IMR-90 (cell line): Measurements from ENCODE around the gene MEGF9. TPM values are rescaled to one million over a fixed set of nuclear protein-coding genes. Genes with fewer than 3 reads are reported as not detected.

Experiments
- ATAC-seq: fragments of 200-7000 bp; cut with Tn5 transposase; 2 replicates; pipeline ENCODE4 v1.9.1; 2020; ENCODE audit warnings: low read depth, mild to moderate bottlenecking, moderate library complexity
- BruUV-seq: library from RNA; stranded (reverse); fragments of 400-500 nt; replicated peaks from 2 replicates; lab custom pipeline; 2021; lab: Mats Ljungman, UMichigan
- CTCF ChIA-PET: fragments of 300-600 bp; formaldehyde crosslinking; extraction: SDS; loops from one replicate; lab custom pipeline; 2021; ENCODE audit warnings: antibody characterized with exemption; lab: Yijun Ruan, JAX
- POLR2A ChIA-PET: fragments of 300-600 bp; sonication (Branson Sonifier 250); formaldehyde crosslinking; loops from one replicate; lab custom pipeline; 2022; ENCODE audit warnings: antibody characterized with exemption; ENCODE audit not compliant: unreplicated experiment; lab: Charles Lee
- DNase-seq: peaks from one replicate; pipeline ENCODE4 v3.0.0; 2013
- H2AFZ ChIP-seq: replicated peaks from 2 replicates; pipeline ENCODE3; 2013; ENCODE audit warnings: low read length, mild to moderate bottlenecking; ENCODE audit not compliant: poor library complexity
- H2AK5ac ChIP-seq: 2 replicates; pipeline ENCODE4 v1.6.1; 2013; ENCODE audit warnings: low read depth, low read length, inconsistent platforms
- H2AK9ac ChIP-seq: replicated peaks from 2 replicates; pipeline ENCODE3; 2013; ENCODE audit warnings: mild to moderate bottlenecking, low read depth, low read length, moderate library complexity; ENCODE audit not compliant: poor library complexity
- H2BK120ac ChIP-seq: 2 replicates; pipeline ENCODE4 v1.6.1; 2013; ENCODE audit warnings: low read depth, low read length, inconsistent platforms
- H2BK15ac ChIP-seq: 3 replicates; pipeline ENCODE4 v1.6.1; 2013; ENCODE audit warnings: low read depth, low read length, inconsistent platforms
- H2BK20ac ChIP-seq: 2 replicates; pipeline ENCODE4 v1.6.1; 2013; ENCODE audit warnings: low read depth, mild to moderate bottlenecking, inconsistent platforms, low read length, moderate library complexity
- H2BK5ac ChIP-seq: 2 replicates; pipeline ENCODE4 v1.6.1; 2013; ENCODE audit warnings: mild to moderate bottlenecking, low read depth, low read length, inconsistent platforms; ENCODE audit not compliant: poor library complexity, severe bottlenecking
- H3K14ac ChIP-seq: replicated peaks from 2 replicates; pipeline ENCODE4 v1.6.1; 2013; ENCODE audit warnings: low read depth, low read length, inconsistent platforms
- H3K18ac ChIP-seq: 2 replicates; pipeline ENCODE4 v1.6.1; 2013; ENCODE audit warnings: low read depth, low read length, control low read depth
- H3K23ac ChIP-seq: 2 replicates; pipeline ENCODE4 v1.6.1; 2013; ENCODE audit warnings: low read depth, low read length, inconsistent platforms
- H3K27ac ChIP-seq: 2 replicates; pipeline ENCODE4 v1.5.1; 2013; ENCODE audit warnings: mild to moderate bottlenecking, control low read depth, low read length; ENCODE audit not compliant: insufficient read depth
- H3K27me3 ChIP-seq: 2 replicates; pipeline ENCODE4 v1.6.1; 2013; ENCODE audit warnings: low read length; ENCODE audit not compliant: control insufficient read depth, insufficient read depth
- H3K36me3 ChIP-seq: 2 replicates; pipeline ENCODE4 v1.6.1; 2013; ENCODE audit warnings: low read length, mixed read lengths; ENCODE audit not compliant: control insufficient read depth, insufficient read depth
- H3K4ac ChIP-seq: 2 replicates; pipeline ENCODE4 v1.6.1; 2013; ENCODE audit warnings: low read depth, low read length, inconsistent platforms
- H3K4me1 ChIP-seq: 2 replicates; pipeline ENCODE4 v1.6.1; 2013; ENCODE audit warnings: low read length, mixed read lengths; ENCODE audit not compliant: control insufficient read depth, insufficient read depth
- H3K4me2 ChIP-seq: 2 replicates; pipeline ENCODE4 v1.6.1; 2013; ENCODE audit warnings: low read depth, mild to moderate bottlenecking, control low read depth, low read length, moderate library complexity
- H3K4me3 ChIP-seq: 2 replicates; pipeline ENCODE4 v1.5.1; 2013; ENCODE audit warnings: low read depth, mild to moderate bottlenecking, control low read depth, low read length, moderate library complexity; ENCODE audit not compliant: insufficient read depth
- H3K56ac ChIP-seq: 2 replicates; pipeline ENCODE4 v1.6.1; 2013; ENCODE audit warnings: low read length, inconsistent platforms; ENCODE audit not compliant: insufficient read depth; ENCODE audit errors: extremely low read depth
- H3K79me1 ChIP-seq, 2 experiments: 2 replicates each; pipeline ENCODE4 v1.6.1; 2013; ENCODE audit warnings: low read length in 2 of 2, inconsistent platforms in 1 of 2, low read depth in 1 of 2
- H3K9ac ChIP-seq: 2 replicates; pipeline ENCODE4 v1.6.1; 2013; ENCODE audit warnings: low read depth, low read length, control low read depth
- H3K9me1 ChIP-seq: 2 replicates; pipeline ENCODE4 v1.6.1; 2013; ENCODE audit warnings: low read length, inconsistent platforms; ENCODE audit not compliant: insufficient read depth
- H3K9me3 ChIP-seq: 2 replicates; pipeline ENCODE4 v1.6.1; 2013; ENCODE audit warnings: low read length; ENCODE audit not compliant: control insufficient read depth, insufficient read depth
- H4K20me1 ChIP-seq: 2 replicates; pipeline ENCODE4 v1.6.1; 2013; ENCODE audit warnings: low read length, inconsistent platforms; ENCODE audit not compliant: insufficient read depth
- H4K5ac ChIP-seq: 2 replicates; pipeline ENCODE4 v1.6.1; 2013; ENCODE audit warnings: mild to moderate bottlenecking, low read depth, low read length, control low read depth
- H4K8ac ChIP-seq, 2 experiments: 2 replicates each; pipeline ENCODE4 v1.6.1; 2013; ENCODE audit warnings: low read depth in 2 of 2, low read length in 2 of 2, control low read depth in 1 of 2, inconsistent platforms in 1 of 2
- H4K91ac ChIP-seq: 2 replicates; pipeline ENCODE4 v1.6.1; 2013; ENCODE audit warnings: low read depth, low read length, inconsistent platforms; ENCODE audit not compliant: insufficient read depth
- CHD1 ChIP-seq: IDR thresholded peaks from 2 replicates; pipeline ENCODE4 v1.6.1; 2012; ENCODE audit warnings: low read depth, low read length, improper control_type of control experiment
- MAZ ChIP-seq: IDR thresholded peaks from 2 replicates; pipeline ENCODE4 v1.6.1; 2012; ENCODE audit warnings: low read depth, mild to moderate bottlenecking, low read length, improper control_type of control experiment, moderate library complexity, borderline replicate concordance
- MXI1 ChIP-seq: IDR thresholded peaks from 2 replicates; pipeline ENCODE4 v1.6.1; 2012; ENCODE audit warnings: low read depth, mild to moderate bottlenecking, low read length, moderate library complexity, borderline replicate concordance
- WGBS, 2 experiments: methylation state at CpG; one replicate each; pipeline versions ENCODE4 v1.1.5 to v1.1.7; 2013; ENCODE audit warnings: missing lambda C conversion rate in 2 of 2; ENCODE audit not compliant: insufficient read length in 1 of 2; ENCODE audit errors: extremely low coverage in 2 of 2; 5-methylcytosine and 5-hydroxymethylcytosine counted together
- dilution Hi-C: fragments of 300-500 bp; cut with HindIII; formaldehyde crosslinking; loops from one replicate; pipeline ENCODE4 v1.14.3; 2018; ENCODE audit warnings: low sequenced_read_pairs; ENCODE audit not compliant: unreplicated experiment
- in situ Hi-C: fragments of 300-500 bp; cut with MboI; formaldehyde crosslinking; loops from 3 replicates; pipeline ENCODE4 v1.14.3; 2019; ENCODE audit warnings: low sequenced_read_pairs, inconsistent platforms, mixed read lengths
- intact Hi-C: fragments of 100-400 bp; cut with micrococcal nuclease; formaldehyde crosslinking; loops from 2 replicates; pipeline ENCODE4 v1.10.0; 2022
- polyA plus RNA-seq, 3 experiments: library from polyadenylated mRNA; depleted of rRNA; stranded (reverse); fragments of >200 nt; gene quantifications; 2 replicates each; pipeline ENCODE4 v1.2.3, GENCODE V29; 2012; ENCODE audit warnings: low replicate concordance in 1 of 3
- total RNA-seq: library from RNA; depleted of rRNA; stranded (reverse); fragments of >200 nt; gene quantifications from 2 replicates; pipeline ENCODE4 v1.2.3, GENCODE V29; 2012

MEGF9 gene
- total and polyA plus RNA-seq, 2 of the 4 experiments (the other 2 are of a cell fraction), result 3.4 TPM

- Histone ChIP-seq H3K9ac (no peak overlapping the region), H3K9me1 (peaks cover 7% of the 10 kb centered on the region), H4K91ac (no peak overlapping the region), H3K4ac (peak overlapping the region; percentile 44), H3K4me3 (no peak overlapping the region), H2AFZ (no peak overlapping the region), H4K20me1 (no peaks in the 10 kb centered on the region), H3K18ac (no peak overlapping the region), H2BK5ac (no peak overlapping the region), H2BK120ac (peak overlapping the region; percentile 49; the same call in 1 of the 2 replicates), H4K8ac (peak overlapping the region in 1 of 2 experiments; percentile 10; a peak in 1 of 4 replicates), H2BK15ac (no peak overlapping the region), H3K14ac (no peak overlapping the region; the same call in 1 of the 2 replicates), H2AK5ac (no peak overlapping the region), H3K36me3 (peaks cover 16% of the 10 kb centered on the region), H3K27me3 (no peaks in the 10 kb centered on the region), H4K5ac (no peak overlapping the region), H2AK9ac (no peak overlapping the region), H3K4me2 (no peak overlapping the region), H3K79me1 (peaks cover 43 to 57% of the 10 kb centered on the region in 2 experiments), H3K27ac (no peak overlapping the region), H3K56ac (no peak overlapping the region), H3K9me3 (no peaks in the 10 kb centered on the region), H3K23ac (no peak overlapping the region), H2BK20ac (0 out of 2 replicates have a peak overlapping the region, but pooled peaks have one; percentile 68), H3K4me1 (peaks cover 4% of the 10 kb centered on the region; the same call in 1 of the 2 replicates)
- peak; percentile 11 for DNase-seq
- no TSS peak for BruUV-seq
- ATAC-seq, result 0 out of 2 replicates have a peak, but pooled peaks have one; percentile 35
- 96% methylated on average over 3 of the region's 5 CpGs; no CpG with 5 or more reads in 1 of the 2 experiments for WGBS, 2 experiments
- ChIA-PET POLR2A (no interaction called here), CTCF (no interaction called here)
- in situ Hi-C loops, result no loop called here
- TF ChIP-seq CHD1 (no peak), MXI1 (no peak), MAZ (no peak)
- intact Hi-C loops, result no loop called here
- dilution Hi-C loops, result no loop called here
These were observed 144.7 kb downstream of the MEGF9 start for GRCh38 chr9:120569556-120569955.
